Measurements from ENCODE around the gene MUC5B.

- TF ChIP-seq EZH2phosphoT487 (IDR thresholded peaks at IDR 0.05; ENCODE audit: insufficient read depth, low read depth) (no peak), EZH2 (IDR thresholded peaks at IDR 0.05; ENCODE audit: insufficient read depth, poor library complexity, severe bottlenecking) (no peak)
Measured at GRCh38 chr11:1229471-1230120, 6.7 kb downstream of the MUC5B start.
